Measurements from ENCODE around the gene SYT7. TPM values are rescaled to one million over a fixed set of nuclear protein-coding genes. Genes with fewer than 3 reads are reported as not detected.

Gene SYT7
- total and polyA plus RNA-seq, 4 donors = 2.1 to 114 (median 30.8) TPM

- H3K36me3 ChIP-seq (ENCODE audit: control insufficient read depth in 4 of 4, insufficient read depth in 3 of 4, low read depth in 1 of 4, low read length in 3 of 4) = peaks cover 0 to 36% (median 17%) of the 10 kb centered on the region in 4 donors
- WGBS = 93% methylated on average over 23 of the region's 23 CpGs
- no peaks in the 10 kb centered on the region for H3K27me3 ChIP-seq (ENCODE audit: control insufficient read depth in 4 of 4, insufficient read depth in 4 of 4, low read length in 3 of 4)
- H3K27ac ChIP-seq (ENCODE audit: low read depth in 1 of 2, low read length in 2 of 2) = no peak overlapping the region
- peaks cover 0 to 8% (median 0%) of the 10 kb centered on the region in 4 donors for H3K4me1 ChIP-seq (ENCODE audit: control insufficient read depth in 4 of 4, insufficient read depth in 4 of 4, low read length in 3 of 4)
- no peaks in the 10 kb centered on the region for H3K9me3 ChIP-seq (ENCODE audit: control insufficient read depth in 4 of 4, low read length in 3 of 4)
- no peak overlapping the region for H3K4me3 ChIP-seq (ENCODE audit: low read depth in 1 of 3, low read length in 3 of 3)
- TF ChIP-seq FOXA2 (IDR thresholded peaks at IDR 0.05) = no peak
- TF ChIP-seq GABPA (IDR thresholded peaks at IDR 0.05 in 1 of 2, conservative IDR thresholded peaks at IDR 0.05 in 1 of 2) = no peak
- TF ChIP-seq, protein P1, sequence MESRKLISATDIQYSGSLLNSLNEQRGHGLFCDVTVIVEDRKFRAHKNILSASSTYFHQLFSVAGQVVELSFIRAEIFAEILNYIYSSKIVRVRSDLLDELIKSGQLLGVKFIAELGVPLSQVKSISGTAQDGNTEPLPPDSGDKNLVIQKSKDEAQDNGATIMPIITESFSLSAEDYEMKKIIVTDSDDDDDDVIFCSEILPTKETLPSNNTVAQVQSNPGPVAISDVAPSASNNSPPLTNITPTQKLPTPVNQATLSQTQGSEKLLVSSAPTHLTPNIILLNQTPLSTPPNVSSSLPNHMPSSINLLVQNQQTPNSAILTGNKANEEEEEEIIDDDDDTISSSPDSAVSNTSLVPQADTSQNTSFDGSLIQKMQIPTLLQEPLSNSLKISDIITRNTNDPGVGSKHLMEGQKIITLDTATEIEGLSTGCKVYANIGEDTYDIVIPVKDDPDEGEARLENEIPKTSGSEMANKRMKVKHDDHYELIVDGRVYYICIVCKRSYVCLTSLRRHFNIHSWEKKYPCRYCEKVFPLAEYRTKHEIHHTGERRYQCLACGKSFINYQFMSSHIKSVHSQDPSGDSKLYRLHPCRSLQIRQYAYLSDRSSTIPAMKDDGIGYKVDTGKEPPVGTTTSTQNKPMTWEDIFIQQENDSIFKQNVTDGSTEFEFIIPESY (IDR thresholded peaks at IDR 0.05) = no peak
- TF ChIP-seq RAD21 (IDR thresholded peaks at IDR 0.05) = no peak
- no peak for TF ChIP-seq EGR1 (IDR thresholded peaks at IDR 0.05; ENCODE audit: low read depth in 2 of 2)
- TF ChIP-seq, protein P2, sequence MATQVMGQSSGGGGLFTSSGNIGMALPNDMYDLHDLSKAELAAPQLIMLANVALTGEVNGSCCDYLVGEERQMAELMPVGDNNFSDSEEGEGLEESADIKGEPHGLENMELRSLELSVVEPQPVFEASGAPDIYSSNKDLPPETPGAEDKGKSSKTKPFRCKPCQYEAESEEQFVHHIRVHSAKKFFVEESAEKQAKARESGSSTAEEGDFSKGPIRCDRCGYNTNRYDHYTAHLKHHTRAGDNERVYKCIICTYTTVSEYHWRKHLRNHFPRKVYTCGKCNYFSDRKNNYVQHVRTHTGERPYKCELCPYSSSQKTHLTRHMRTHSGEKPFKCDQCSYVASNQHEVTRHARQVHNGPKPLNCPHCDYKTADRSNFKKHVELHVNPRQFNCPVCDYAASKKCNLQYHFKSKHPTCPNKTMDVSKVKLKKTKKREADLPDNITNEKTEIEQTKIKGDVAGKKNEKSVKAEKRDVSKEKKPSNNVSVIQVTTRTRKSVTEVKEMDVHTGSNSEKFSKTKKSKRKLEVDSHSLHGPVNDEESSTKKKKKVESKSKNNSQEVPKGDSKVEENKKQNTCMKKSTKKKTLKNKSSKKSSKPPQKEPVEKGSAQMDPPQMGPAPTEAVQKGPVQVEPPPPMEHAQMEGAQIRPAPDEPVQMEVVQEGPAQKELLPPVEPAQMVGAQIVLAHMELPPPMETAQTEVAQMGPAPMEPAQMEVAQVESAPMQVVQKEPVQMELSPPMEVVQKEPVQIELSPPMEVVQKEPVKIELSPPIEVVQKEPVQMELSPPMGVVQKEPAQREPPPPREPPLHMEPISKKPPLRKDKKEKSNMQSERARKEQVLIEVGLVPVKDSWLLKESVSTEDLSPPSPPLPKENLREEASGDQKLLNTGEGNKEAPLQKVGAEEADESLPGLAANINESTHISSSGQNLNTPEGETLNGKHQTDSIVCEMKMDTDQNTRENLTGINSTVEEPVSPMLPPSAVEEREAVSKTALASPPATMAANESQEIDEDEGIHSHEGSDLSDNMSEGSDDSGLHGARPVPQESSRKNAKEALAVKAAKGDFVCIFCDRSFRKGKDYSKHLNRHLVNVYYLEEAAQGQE (IDR thresholded peaks at IDR 0.05) = no peak
- no peak for TF ChIP-seq SP1 (IDR thresholded peaks at IDR 0.05)
- no peak overlapping the region for H3K9ac ChIP-seq (ENCODE audit: low read depth in 1 of 2, low read length in 2 of 2)
- no peak for DNase-seq (ENCODE audit: low spot score)
These were observed 62.7 kb downstream of the SYT7 start for GRCh38 chr11:61518032-61518795.

- TF ChIP-seq GABPA (IDR thresholded peaks at IDR 0.05 in 1 of 2, conservative IDR thresholded peaks at IDR 0.05 in 1 of 2) = no peak
- TF ChIP-seq, protein P2 (IDR thresholded peaks at IDR 0.05) = no peak
- no peak for TF ChIP-seq HNF4G (IDR thresholded peaks at IDR 0.05)
- TF ChIP-seq MAX (IDR thresholded peaks at IDR 0.05) = no peak
- TF ChIP-seq, protein P1 (IDR thresholded peaks at IDR 0.05) = no peak
- no peak for TF ChIP-seq EGR1 (IDR thresholded peaks at IDR 0.05; ENCODE audit: low read depth in 2 of 2)
- no peak for TF ChIP-seq SP1 (IDR thresholded peaks at IDR 0.05)
- no peak for TF ChIP-seq HNF4A (conservative IDR thresholded peaks at IDR 0.05)
- TF ChIP-seq NR2F2 (IDR thresholded peaks at IDR 0.05) = no peak
- TF ChIP-seq JUND (IDR thresholded peaks at IDR 0.05) = no peak
- TF ChIP-seq, protein P3, sequence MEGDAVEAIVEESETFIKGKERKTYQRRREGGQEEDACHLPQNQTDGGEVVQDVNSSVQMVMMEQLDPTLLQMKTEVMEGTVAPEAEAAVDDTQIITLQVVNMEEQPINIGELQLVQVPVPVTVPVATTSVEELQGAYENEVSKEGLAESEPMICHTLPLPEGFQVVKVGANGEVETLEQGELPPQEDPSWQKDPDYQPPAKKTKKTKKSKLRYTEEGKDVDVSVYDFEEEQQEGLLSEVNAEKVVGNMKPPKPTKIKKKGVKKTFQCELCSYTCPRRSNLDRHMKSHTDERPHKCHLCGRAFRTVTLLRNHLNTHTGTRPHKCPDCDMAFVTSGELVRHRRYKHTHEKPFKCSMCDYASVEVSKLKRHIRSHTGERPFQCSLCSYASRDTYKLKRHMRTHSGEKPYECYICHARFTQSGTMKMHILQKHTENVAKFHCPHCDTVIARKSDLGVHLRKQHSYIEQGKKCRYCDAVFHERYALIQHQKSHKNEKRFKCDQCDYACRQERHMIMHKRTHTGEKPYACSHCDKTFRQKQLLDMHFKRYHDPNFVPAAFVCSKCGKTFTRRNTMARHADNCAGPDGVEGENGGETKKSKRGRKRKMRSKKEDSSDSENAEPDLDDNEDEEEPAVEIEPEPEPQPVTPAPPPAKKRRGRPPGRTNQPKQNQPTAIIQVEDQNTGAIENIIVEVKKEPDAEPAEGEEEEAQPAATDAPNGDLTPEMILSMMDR (IDR thresholded peaks at IDR 0.05; ENCODE audit: low read depth, low read length, missing input control) = peak; percentile 86
- no peak for TF ChIP-seq FOXA2 (IDR thresholded peaks at IDR 0.05)
- peak; percentile 85 to 91 for TF ChIP-seq RAD21 (IDR thresholded peaks at IDR 0.05)
- DNase-seq (ENCODE audit: low spot score) = peak; percentile 70
- Histone ChIP-seq H3K27me3 (ENCODE audit: control insufficient read depth in 4 of 4, insufficient read depth in 4 of 4, low read length in 3 of 4) (no peaks in the 10 kb centered on the region), H3K9me3 (ENCODE audit: control insufficient read depth in 4 of 4, low read length in 3 of 4) (no peaks in the 10 kb centered on the region), H3K36me3 (ENCODE audit: control insufficient read depth in 4 of 4, insufficient read depth in 3 of 4, low read depth in 1 of 4, low read length in 3 of 4) (peaks cover 0 to 26% (median 10%) of the 10 kb centered on the region in 4 donors), H3K4me1 (ENCODE audit: control insufficient read depth in 4 of 4, insufficient read depth in 4 of 4, low read length in 3 of 4) (peaks cover 0 to 8% (median 0%) of the 10 kb centered on the region in 4 donors), H3K4me3 (ENCODE audit: low read depth in 1 of 3, low read length in 3 of 3) (no peak overlapping the region), H3K27ac (ENCODE audit: low read depth in 1 of 2, low read length in 2 of 2) (no peak overlapping the region), H3K9ac (ENCODE audit: low read depth in 1 of 2, low read length in 2 of 2) (no peak overlapping the region)
- 41% methylated on average over 23 of the region's 23 CpGs for WGBS
These were observed 64.0 kb downstream of the SYT7 start for GRCh38 chr11:61516675-61517572.

Data from liver (tissue), 9 donors.